ENCODE results near the gene TXNIP.
"Not testable (repeated sequence)": the region's sequence is repeated elsewhere in the genome, so short reads cannot be mapped to it uniquely, and the experiment has no call there.

Gene TXNIP

GRCh38 chr1:146026650-146027049 is 30.3 kb upstream of the TXNIP start:
- not testable (repeated sequence) for H3K4me3 ChIP-seq (ENCODE audit: insufficient read depth in 1 of 2, low read depth in 1 of 2, low read length in 2 of 2); H3K23ac ChIP-seq (ENCODE audit: low read length in 2 of 2); H3K27ac ChIP-seq (ENCODE audit: low read length, poor library complexity, severe bottlenecking); H3K9me3 ChIP-seq (ENCODE audit: control insufficient read depth, low read length); H2BK12ac ChIP-seq (ENCODE audit: low read length in 2 of 2); H2AK5ac ChIP-seq (ENCODE audit: low read length, severe bottlenecking); H3K36me3 ChIP-seq (ENCODE audit: control insufficient read depth in 1 of 2, insufficient read depth in 2 of 2, low read depth in 1 of 2, low read length in 2 of 2); H3K4me1 ChIP-seq (ENCODE audit: control insufficient read depth, insufficient read depth, low read depth, low read length); H3K14ac ChIP-seq (ENCODE audit: low read length in 2 of 2); H2BK5ac ChIP-seq (ENCODE audit: low read depth, low read length, poor library complexity, severe bottlenecking); H3K27me3 ChIP-seq (ENCODE audit: control insufficient read depth in 1 of 2, insufficient read depth in 1 of 2, low read length in 2 of 2); H3K4ac ChIP-seq (ENCODE audit: low read depth in 1 of 2, low read length in 2 of 2); H2AFZ ChIP-seq (ENCODE audit: low read depth, low read length); DNase-seq; H4K91ac ChIP-seq (ENCODE audit: low read length); H3K9ac ChIP-seq (ENCODE audit: low read length); H2BK15ac ChIP-seq (ENCODE audit: low read depth, poor library complexity, severe bottlenecking); H3K79me1 ChIP-seq (replicated peaks; ENCODE audit: low read length, poor library complexity, severe bottlenecking); H3K4me2 ChIP-seq (ENCODE audit: low read length, poor library complexity, severe bottlenecking); H4K8ac ChIP-seq (ENCODE audit: low read length); H3K18ac ChIP-seq (ENCODE audit: low read depth in 1 of 2, low read length in 2 of 2); H2BK120ac ChIP-seq (ENCODE audit: low read depth, low read length)
- WGBS = 94% methylated on average over 1 of the region's 1 CpG

GRCh38 chr1:146025787-146026495 is 29.6 kb upstream of the TXNIP start:
- not testable (repeated sequence) for H2BK120ac ChIP-seq (ENCODE audit: low read depth, low read length); H2AFZ ChIP-seq (ENCODE audit: low read depth, low read length); H3K4me1 ChIP-seq (ENCODE audit: control insufficient read depth, insufficient read depth, low read depth, low read length); H2AK5ac ChIP-seq (ENCODE audit: low read length, severe bottlenecking); H3K4ac ChIP-seq (ENCODE audit: low read depth in 1 of 2, low read length in 2 of 2); H3K9ac ChIP-seq (ENCODE audit: low read length); H3K9me3 ChIP-seq (ENCODE audit: control insufficient read depth, low read length); H3K27ac ChIP-seq (ENCODE audit: low read length, poor library complexity, severe bottlenecking); H2BK12ac ChIP-seq (ENCODE audit: low read length in 2 of 2); DNase-seq; H3K4me2 ChIP-seq (ENCODE audit: low read length, poor library complexity, severe bottlenecking); H3K36me3 ChIP-seq (ENCODE audit: control insufficient read depth in 1 of 2, insufficient read depth in 2 of 2, low read depth in 1 of 2, low read length in 2 of 2); H3K14ac ChIP-seq (ENCODE audit: low read length in 2 of 2); H3K23ac ChIP-seq (ENCODE audit: low read length in 2 of 2); H3K79me1 ChIP-seq (replicated peaks; ENCODE audit: low read length, poor library complexity, severe bottlenecking); H3K18ac ChIP-seq (ENCODE audit: low read depth in 1 of 2, low read length in 2 of 2); H2BK5ac ChIP-seq (ENCODE audit: low read depth, low read length, poor library complexity, severe bottlenecking); H4K8ac ChIP-seq (ENCODE audit: low read length); H3K4me3 ChIP-seq (ENCODE audit: insufficient read depth in 1 of 2, low read depth in 1 of 2, low read length in 2 of 2); H4K91ac ChIP-seq (ENCODE audit: low read length); H2BK15ac ChIP-seq (ENCODE audit: low read depth, poor library complexity, severe bottlenecking)
- 86% methylated on average over 2 of the region's 2 CpGs for WGBS
- peaks cover 0 to 14% of the 10 kb centered on the region in 2 experiments for H3K27me3 ChIP-seq (ENCODE audit: control insufficient read depth in 1 of 2, insufficient read depth in 1 of 2, low read length in 2 of 2)

- Histone ChIP-seq H2AK5ac (ENCODE audit: low read length, severe bottlenecking) (no peak overlapping the region), H3K27me3 (ENCODE audit: control insufficient read depth in 1 of 2, insufficient read depth in 1 of 2, low read length in 2 of 2) (peaks cover 13 to 48% of the 10 kb centered on the region in 2 experiments), H3K23ac (ENCODE audit: low read length in 2 of 2) (no peak overlapping the region), H3K18ac (ENCODE audit: low read depth in 1 of 2, low read length in 2 of 2) (no peak overlapping the region), H3K9me3 (ENCODE audit: control insufficient read depth, low read length) (no peaks in the 10 kb centered on the region), H3K14ac (ENCODE audit: low read length in 2 of 2) (no peak overlapping the region), H3K27ac (ENCODE audit: low read length, poor library complexity, severe bottlenecking) (no peak overlapping the region), H2BK12ac (ENCODE audit: low read length in 2 of 2) (no peak overlapping the region), H3K4ac (ENCODE audit: low read depth in 1 of 2, low read length in 2 of 2) (no peak overlapping the region), H3K9ac (ENCODE audit: low read length) (no peak overlapping the region), H3K4me2 (ENCODE audit: low read length, poor library complexity, severe bottlenecking) (no peak overlapping the region), H3K4me3 (ENCODE audit: insufficient read depth in 1 of 2, low read depth in 1 of 2, low read length in 2 of 2) (no peak overlapping the region), H4K8ac (ENCODE audit: low read length) (no peak overlapping the region), H3K79me1 (replicated peaks; ENCODE audit: low read length, poor library complexity, severe bottlenecking) (no peaks in the 10 kb centered on the region), H2BK120ac (ENCODE audit: low read depth, low read length) (no peak overlapping the region), H3K36me3 (ENCODE audit: control insufficient read depth in 1 of 2, insufficient read depth in 2 of 2, low read depth in 1 of 2, low read length in 2 of 2) (no peaks in the 10 kb centered on the region), H2BK5ac (ENCODE audit: low read depth, low read length, poor library complexity, severe bottlenecking) (no peak overlapping the region), H4K91ac (ENCODE audit: low read length) (no peak overlapping the region), H3K4me1 (ENCODE audit: control insufficient read depth, insufficient read depth, low read depth, low read length) (peaks cover 6% of the 10 kb centered on the region), H2BK15ac (ENCODE audit: low read depth, poor library complexity, severe bottlenecking) (no peak overlapping the region), H2AFZ (ENCODE audit: low read depth, low read length) (no peak overlapping the region)
- no peak for DNase-seq
- 85% methylated on average over 3 of the region's 7 CpGs for WGBS
These were observed 26.2 kb upstream of the TXNIP start for GRCh38 chr1:146022403-146023127.

- Histone ChIP-seq H2AK5ac (ENCODE audit: low read length, severe bottlenecking) (no peak within 1 kb of the TSS), H3K14ac (ENCODE audit: low read length in 2 of 2) (no peak within 1 kb of the TSS), H4K8ac (ENCODE audit: low read length) (no peak within 1 kb of the TSS), H3K27ac (ENCODE audit: low read length, poor library complexity, severe bottlenecking) (no peak within 1 kb of the TSS), H3K4me2 (ENCODE audit: low read length, poor library complexity, severe bottlenecking) (no peak within 1 kb of the TSS), H3K79me1 (replicated peaks; ENCODE audit: low read length, poor library complexity, severe bottlenecking) (no peaks in the 10 kb centered on the region), H3K27me3 (ENCODE audit: control insufficient read depth in 1 of 2, insufficient read depth in 1 of 2, low read length in 2 of 2) (peaks cover 13 to 52% of the 10 kb centered on the region in 2 experiments), H3K9me3 (ENCODE audit: control insufficient read depth, low read length) (no peaks in the 10 kb centered on the region), H3K23ac (ENCODE audit: low read length in 2 of 2) (no peak within 1 kb of the TSS), H2BK120ac (ENCODE audit: low read depth, low read length) (no peak within 1 kb of the TSS), H3K18ac (ENCODE audit: low read depth in 1 of 2, low read length in 2 of 2) (no peak within 1 kb of the TSS), H2BK15ac (ENCODE audit: low read depth, poor library complexity, severe bottlenecking) (no peak within 1 kb of the TSS), H3K4ac (ENCODE audit: low read depth in 1 of 2, low read length in 2 of 2) (no peak within 1 kb of the TSS), H3K4me1 (ENCODE audit: control insufficient read depth, insufficient read depth, low read depth, low read length) (peaks cover 6% of the 10 kb centered on the region), H4K91ac (ENCODE audit: low read length) (no peak within 1 kb of the TSS), H2AFZ (ENCODE audit: low read depth, low read length) (no peak within 1 kb of the TSS), H2BK5ac (ENCODE audit: low read depth, low read length, poor library complexity, severe bottlenecking) (no peak within 1 kb of the TSS), H3K36me3 (ENCODE audit: control insufficient read depth in 1 of 2, insufficient read depth in 2 of 2, low read depth in 1 of 2, low read length in 2 of 2) (no peaks in the 10 kb centered on the region), H3K9ac (ENCODE audit: low read length) (no peak within 1 kb of the TSS), H3K4me3 (ENCODE audit: insufficient read depth in 1 of 2, low read depth in 1 of 2, low read length in 2 of 2) (no peak within 1 kb of the TSS), H2BK12ac (ENCODE audit: low read length in 2 of 2) (no peak within 1 kb of the TSS)
- 81% methylated on average over 4 of the region's 5 CpGs for WGBS
- DNase-seq = no peak
These were observed 25.4 kb upstream of the TXNIP start, which contains the start of gene HJV for GRCh38 chr1:146021622-146022402. Gene HJV, minus strand, starts transcription at chr1:146021735. Its CDS starts 1,504 bp downstream, at chr1:146020231.

Measured in mesenchymal stem cell (in vitro differentiated cells and primary cell).